Neural cell (in vitro differentiated cells): ENCODE data around the gene PREX1. TPM values are rescaled to one million over a fixed set of nuclear protein-coding genes. Genes with fewer than 3 reads are reported as not detected.

Source experiments
- H2AFZ ChIP-seq: fragments of 200-600, 300-800 bp; sonication (generic), shearing (Covaris generic); 2 replicates; pipeline ENCODE4 v1.6.0; 2014; ENCODE audit warnings: low read depth, mild to moderate bottlenecking, antibody characterized with exemption, low read length, moderate library complexity
- H3F3A ChIP-seq: fragments of 200-600 bp; shearing (Covaris generic); 2 replicates; pipeline ENCODE4 v1.6.1; 2016; ENCODE audit warnings: mild to moderate bottlenecking, moderate library complexity, mixed read lengths, antibody characterized with exemption, low read length; ENCODE audit not compliant: insufficient read depth, poor library complexity, severe bottlenecking
- H3K27ac ChIP-seq: fragments of 200-600, 300-800 bp; sonication (generic), shearing (Covaris generic); 2 replicates; pipeline ENCODE4 v1.5.1; 2014; ENCODE audit warnings: mild to moderate bottlenecking, low read length, moderate library complexity
- H3K27me3 ChIP-seq: fragments of 300-800, 200-600 bp; sonication (generic), shearing (Covaris generic); 2 replicates; pipeline ENCODE4 v1.6.0; 2014; ENCODE audit warnings: mild to moderate bottlenecking, low read depth, low read length, moderate library complexity; ENCODE audit not compliant: insufficient read depth
- H3K36me3 ChIP-seq: fragments of 300-800, 200-600 bp; sonication (generic), shearing (Covaris generic); 2 replicates; pipeline ENCODE4 v1.5.1; 2014; ENCODE audit warnings: mild to moderate bottlenecking, antibody characterized with exemption, low read length, moderate library complexity; ENCODE audit not compliant: insufficient read depth
- H3K4me2 ChIP-seq: fragments of 300-800, 200-600 bp; sonication (generic), shearing (Covaris generic); 2 replicates; pipeline ENCODE4 v1.6.0; 2014; ENCODE audit warnings: mild to moderate bottlenecking, low read length
- H3K4me3 ChIP-seq: fragments of 300-800, 200-600 bp; sonication (generic), shearing (Covaris generic); 2 replicates; pipeline ENCODE4 v1.5.1; 2014; ENCODE audit warnings: mild to moderate bottlenecking, low read length, moderate library complexity
- H3K79me2 ChIP-seq: fragments of 200-600 bp; shearing (Covaris generic); replicated peaks from 2 replicates; pipeline ENCODE4 v1.6.0; 2014; ENCODE audit warnings: mild to moderate bottlenecking, low read length, moderate library complexity; ENCODE audit not compliant: insufficient read depth
- H3K9ac ChIP-seq: fragments of 300-800, 200-600 bp; sonication (generic), shearing (Covaris generic); 2 replicates; pipeline ENCODE4 v1.6.1; 2016; ENCODE audit warnings: mild to moderate bottlenecking, low read length, mixed read lengths
- H3K9me2 ChIP-seq: fragments of 200-600 bp; shearing (Covaris generic); 2 replicates; pipeline ENCODE4 v1.6.1; 2016; ENCODE audit warnings: mild to moderate bottlenecking, low read length, mixed read lengths; ENCODE audit not compliant: insufficient read depth
- H3K9me3 ChIP-seq: fragments of 200-600, 300-800 bp; sonication (generic), shearing (Covaris generic); 2 replicates; pipeline ENCODE4 v1.6.1; 2016; ENCODE audit warnings: mild to moderate bottlenecking, mixed run types, low read length, moderate library complexity, mixed read lengths
- H4K20me1 ChIP-seq: fragments of 200-600 bp; shearing (Covaris generic); 2 replicates; pipeline ENCODE4 v1.6.1; 2016; ENCODE audit warnings: mild to moderate bottlenecking, mixed run types; ENCODE audit not compliant: insufficient read depth
- CTCF ChIP-seq: fragments of 450-650 bp; IDR thresholded peaks from 2 replicates; pipeline ENCODE4 v1.5.1; 2014; ENCODE audit warnings: antibody characterized with exemption, mild to moderate bottlenecking, moderate library complexity; ENCODE audit not compliant: poor library complexity, severe bottlenecking
- EP300 ChIP-seq: fragments of 450-650 bp; conservative IDR thresholded peaks from 2 replicates; pipeline ENCODE4 v1.6.1; 2014; ENCODE audit warnings: antibody characterized with exemption, mild to moderate bottlenecking, moderate library complexity; ENCODE audit not compliant: poor library complexity, severe bottlenecking
- EZH2 ChIP-seq: fragments of 200-600, 300-800 bp; shearing (Covaris generic), sonication (generic); IDR thresholded peaks from 2 replicates; pipeline ENCODE4 v1.6.1; 2014; ENCODE audit warnings: antibody characterized with exemption, low read length, borderline replicate concordance, mild to moderate bottlenecking; ENCODE audit not compliant: insufficient read depth, poor library complexity, severe bottlenecking
- MXI1 ChIP-seq: fragments of 450-650 bp; conservative IDR thresholded peaks from 2 replicates; pipeline ENCODE4 v1.6.1; 2014; ENCODE audit warnings: antibody characterized with exemption, mild to moderate bottlenecking; ENCODE audit not compliant: poor library complexity, severe bottlenecking
- POLR2AphosphoS5 ChIP-seq: IDR thresholded peaks from 2 replicates; pipeline ENCODE4 v1.6.1; 2012
- RAD21 ChIP-seq: fragments of 450-650 bp; conservative IDR thresholded peaks from 2 replicates; pipeline ENCODE4 v1.6.1; 2014; ENCODE audit warnings: antibody characterized with exemption, mild to moderate bottlenecking, moderate library complexity
- REST ChIP-seq: IDR thresholded peaks from 2 replicates; pipeline ENCODE4 v1.6.1; 2012; ENCODE audit warnings: borderline replicate concordance
- SMC3 ChIP-seq: fragments of 450-650 bp; conservative IDR thresholded peaks from 2 replicates; pipeline ENCODE4 v1.6.1; 2014; ENCODE audit warnings: antibody characterized with exemption, mild to moderate bottlenecking, moderate library complexity; ENCODE audit not compliant: poor library complexity
- TAF1 ChIP-seq: IDR thresholded peaks from 2 replicates; pipeline ENCODE4 v1.6.1; 2012; ENCODE audit warnings: low read depth
- polyA plus RNA-seq: library from polyadenylated mRNA; depleted of rRNA; stranded (reverse); fragments of >200 nt; gene quantifications from 2 replicates; pipeline ENCODE4 v1.2.3, GENCODE V29; 2014

PREX1 gene
- polyA plus RNA-seq, 1 donor from 2014 or later, result 0.06 TPM

DNA sequence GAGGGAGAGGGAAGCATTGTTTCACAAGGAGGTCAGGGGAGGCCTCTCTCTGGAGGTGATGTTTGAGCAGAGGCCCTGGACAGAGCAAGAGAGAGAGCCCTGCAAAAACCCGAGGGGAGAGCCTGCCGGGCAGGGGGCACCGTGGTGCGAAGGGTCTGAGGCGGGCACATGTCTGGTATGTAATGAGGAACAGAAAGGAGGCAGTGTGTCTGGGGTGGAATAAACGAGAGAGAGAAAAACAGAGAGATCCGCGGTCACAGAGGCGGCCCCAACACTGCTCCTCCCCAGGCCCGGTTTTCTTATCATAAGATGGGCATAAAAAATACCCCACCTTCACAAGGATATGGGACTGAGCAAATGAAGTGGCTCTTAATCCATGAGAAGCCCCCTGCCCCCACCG, 119.2 kb downstream of the PREX1 start:
- no peaks in the 10 kb centered on the region for H3K27me3 ChIP-seq
- H2AFZ ChIP-seq, result no peak overlapping the region
- H3K9me3 ChIP-seq, result no peaks in the 10 kb centered on the region
- no peaks in the 10 kb centered on the region for H3K79me2 ChIP-seq
- no peaks in the 10 kb centered on the region for H3F3A ChIP-seq
- no peaks in the 10 kb centered on the region for H3K9me2 ChIP-seq
- H3K27ac ChIP-seq, result no peak overlapping the region
- H3K36me3 ChIP-seq, result no peaks in the 10 kb centered on the region
- no peak for TF ChIP-seq CTCF
- no peak for TF ChIP-seq EZH2
- no peak for TF ChIP-seq SMC3
- no peak for TF ChIP-seq EP300
- TF ChIP-seq MXI1, result no peak
- no peak for TF ChIP-seq TAF1
- no peak for TF ChIP-seq REST
- TF ChIP-seq POLR2AphosphoS5, result no peak
- no peak for TF ChIP-seq RAD21
- H4K20me1 ChIP-seq, result no peaks in the 10 kb centered on the region
- no peak overlapping the region for H3K9ac ChIP-seq
- no peak overlapping the region for H3K4me3 ChIP-seq
- no peak overlapping the region for H3K4me2 ChIP-seq

DNA sequence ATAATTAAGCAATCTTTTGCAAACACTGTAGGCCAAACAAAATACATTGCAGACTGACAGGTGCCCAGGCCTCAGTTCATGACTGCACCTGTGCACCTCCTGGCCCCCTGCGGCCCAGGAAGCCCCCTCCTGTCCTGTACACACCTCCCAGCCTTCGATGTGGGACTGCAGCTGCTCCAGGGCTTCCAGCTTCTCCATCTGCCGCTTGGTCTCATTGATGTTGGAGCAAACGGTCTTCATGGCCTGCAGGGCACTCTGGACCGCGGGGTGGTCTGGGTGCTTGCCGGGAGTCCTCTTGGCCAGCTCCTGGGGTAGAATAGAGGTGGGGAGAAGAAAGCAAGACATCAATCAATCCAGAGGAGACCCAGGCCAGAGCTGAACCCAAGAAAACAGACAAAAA, 119.7 kb downstream of the PREX1 start:
- Histone ChIP-seq H4K20me1 (no peaks in the 10 kb centered on the region), H3K27me3 (no peaks in the 10 kb centered on the region), H2AFZ (no peak overlapping the region), H3K27ac (no peak overlapping the region), H3F3A (no peaks in the 10 kb centered on the region), H3K9ac (no peak overlapping the region), H3K9me3 (no peaks in the 10 kb centered on the region), H3K9me2 (no peaks in the 10 kb centered on the region), H3K4me2 (no peak overlapping the region), H3K4me3 (no peak overlapping the region), H3K36me3 (no peaks in the 10 kb centered on the region), H3K79me2 (no peaks in the 10 kb centered on the region)
- TF ChIP-seq REST (no peak), SMC3 (no peak), RAD21 (no peak), EZH2 (no peak), MXI1 (no peak), CTCF (no peak), POLR2AphosphoS5 (no peak), TAF1 (no peak), EP300 (no peak)
